GM23338 (cell line): ENCODE results near the gene SMCR8. TPM values are rescaled to one million over a fixed set of nuclear protein-coding genes. Genes with fewer than 3 reads are reported as not detected.

ENCODE experiments used
- ATAC-seq: fragments of 200-7000 bp; cut with Tn5 transposase; 3 replicates; pipeline ENCODE4 v1.9.1; 2020
- DNase-seq: peaks from one replicate; pipeline ENCODE4 v3.0.0-alpha.2; 2015; ENCODE audit warnings: low spot score
- H2AFZ ChIP-seq: fragments of 200-600 bp; sonication (generic); 2 replicates; pipeline ENCODE4 v1.8.0; 2016; ENCODE audit warnings: antibody characterized with exemption, mild to moderate bottlenecking, moderate library complexity
- H3F3A ChIP-seq: fragments of 200-600 bp; sonication (generic); replicated peaks from 2 replicates; pipeline ENCODE4 v1.8.0; 2017; ENCODE audit warnings: antibody characterized with exemption, mixed run types, low read depth
- H3K27ac ChIP-seq: fragments of 200-600 bp; sonication (generic); 2 replicates; pipeline ENCODE4 v1.6.1; 2016; ENCODE audit warnings: low read depth
- H3K27me3 ChIP-seq: fragments of 200-600 bp; sonication (generic); 2 replicates; pipeline ENCODE4 v1.8.0; 2016; ENCODE audit warnings: mild to moderate bottlenecking, mixed run types, moderate library complexity; ENCODE audit not compliant: insufficient read depth
- H3K36me3 ChIP-seq: fragments of 200-600 bp; sonication (generic); 2 replicates; pipeline ENCODE4 v1.8.0; 2016; ENCODE audit warnings: mild to moderate bottlenecking; ENCODE audit not compliant: insufficient read depth
- H3K4me1 ChIP-seq: fragments of 200-600 bp; sonication (generic); 2 replicates; pipeline ENCODE4 v1.8.0; 2016; ENCODE audit warnings: mild to moderate bottlenecking, moderate library complexity; ENCODE audit not compliant: insufficient read depth
- H3K4me2 ChIP-seq: fragments of 200-600 bp; sonication (generic); 2 replicates; pipeline ENCODE4 v1.7.1; 2017; ENCODE audit warnings: mixed run types
- H3K4me3 ChIP-seq: fragments of 200-600 bp; sonication (generic); 2 replicates; pipeline ENCODE4 v1.6.1; 2016; ENCODE audit warnings: mixed run types
- H3K79me2 ChIP-seq: fragments of 200-600 bp; sonication (generic); replicated peaks from 2 replicates; pipeline ENCODE4 v1.8.0; 2017; ENCODE audit warnings: mild to moderate bottlenecking; ENCODE audit not compliant: insufficient read depth
- H3K9me2 ChIP-seq: fragments of 200-600 bp; sonication (generic); 2 replicates; pipeline ENCODE4 v1.8.0; 2017; ENCODE audit not compliant: insufficient read depth
- H4K20me1 ChIP-seq: fragments of 200-600 bp; sonication (generic); replicated peaks from 2 replicates; pipeline ENCODE4 v1.8.0; 2017; ENCODE audit warnings: mild to moderate bottlenecking; ENCODE audit not compliant: insufficient read depth
- H3K27ac Mint-ChIP-seq: 2 replicates; pipeline ENCODE4 v1.8.0; 2020; ENCODE audit warnings: inconsistent platforms, mild to moderate bottlenecking, moderate library complexity, mixed read lengths
- H3K27me3 Mint-ChIP-seq: 3 replicates; pipeline ENCODE4 v1.8.0; 2022; ENCODE audit warnings: low read depth, mild to moderate bottlenecking, moderate library complexity, mixed read lengths, inconsistent platforms; ENCODE audit not compliant: insufficient read depth, poor library complexity
- H3K36me3 Mint-ChIP-seq: 3 replicates; pipeline ENCODE4 v1.8.0; 2021; ENCODE audit warnings: low read depth, mild to moderate bottlenecking, inconsistent platforms, moderate library complexity, mixed read lengths
- H3K4me1 Mint-ChIP-seq: 3 replicates; pipeline ENCODE4 v1.8.0; 2020; ENCODE audit warnings: mild to moderate bottlenecking, inconsistent platforms, mixed read lengths
- H3K4me3 Mint-ChIP-seq: 3 replicates; pipeline ENCODE4 v1.8.0; 2021; ENCODE audit warnings: moderate library complexity, mild to moderate bottlenecking, inconsistent platforms, mixed read lengths
- H3K9me3 Mint-ChIP-seq: 3 replicates; pipeline ENCODE4 v1.8.0; 2020; ENCODE audit warnings: moderate library complexity, mild to moderate bottlenecking, inconsistent platforms, mixed read lengths
- CREB1 ChIP-seq: fragments of 250-450 bp; sonication (Bioruptor Pico); IDR thresholded peaks from 2 replicates; pipeline ENCODE4 v1.5.0; 2020; ENCODE audit warnings: low read depth, mild to moderate bottlenecking, moderate library complexity
- EZH2 ChIP-seq: fragments of 200-600 bp; sonication (generic); IDR thresholded peaks from one replicate; pipeline ENCODE4 v1.8.0; 2017; ENCODE audit warnings: antibody characterized with exemption, mild to moderate bottlenecking, low read depth; ENCODE audit not compliant: unreplicated experiment
- EZH2phosphoT487 ChIP-seq: fragments of 200-600 bp; sonication (generic); IDR thresholded peaks from one replicate; pipeline ENCODE4 v1.8.1; 2018; ENCODE audit warnings: antibody characterized with exemption; ENCODE audit not compliant: unreplicated experiment
- JUNB ChIP-seq: IDR thresholded peaks from one replicate; pipeline ENCODE4 v1.6.1; 2016; ENCODE audit warnings: antibody characterized with exemption; ENCODE audit not compliant: unreplicated experiment
- NANOG ChIP-seq: IDR thresholded peaks from 2 replicates; pipeline ENCODE4 v1.6.1; 2016; ENCODE audit warnings: antibody characterized with exemption, borderline replicate concordance
- POLR2AphosphoS5 ChIP-seq: IDR thresholded peaks from 2 replicates; pipeline ENCODE4 v1.6.1; 2016; ENCODE audit warnings: antibody characterized with exemption, low read depth
- STAT1 ChIP-seq: IDR thresholded peaks from one replicate; pipeline ENCODE4 v1.6.1; 2016; ENCODE audit warnings: antibody characterized with exemption; ENCODE audit not compliant: unreplicated experiment
- ZNF114 ChIP-seq: fragments of 250-450 bp; sonication (Bioruptor Pico); IDR thresholded peaks from 2 replicates; pipeline ENCODE4 v1.5.0; 2020; ENCODE audit warnings: mild to moderate bottlenecking, moderate library complexity
- ZNF331 ChIP-seq: fragments of 250-450 bp; sonication (Bioruptor Pico); IDR thresholded peaks from 2 replicates; pipeline ENCODE4 v1.5.0; 2020; ENCODE audit warnings: low read depth, mild to moderate bottlenecking, moderate library complexity
- polyA plus RNA-seq: library from polyadenylated mRNA; unstranded; fragments of >200 nt; fragmentation: Nextera tagmentation; extraction: Ambion mirVana; gene quantifications from 2 replicates; pipeline ENCODE4 v1.2.1, GENCODE V29; 2016
- total RNA-seq: library from RNA; depleted of rRNA; stranded (reverse); fragments of >200 nt; shearing (Covaris generic); gene quantifications from 2 replicates; pipeline ENCODE4 v1.2.3, GENCODE V29; 2014
- TF ChIP-seq, protein P1 (sequence below): IDR thresholded peaks from one replicate; pipeline ENCODE4 v1.6.1; 2018; ENCODE audit warnings: antibody characterized with exemption; ENCODE audit not compliant: unreplicated experiment
- TF ChIP-seq, protein P2 (sequence below), 2 experiments: fragments of 200-600 bp in 1 of 2; sonication (generic) in 1 of 2; conservative IDR thresholded peaks; 2 replicates each; pipeline versions ENCODE4 v1.5.1 to v1.6.1; 2016 to 2017; ENCODE audit warnings: antibody characterized with exemption in 2 of 2, low read depth in 2 of 2, mild to moderate bottlenecking in 2 of 2, moderate library complexity in 1 of 2
- TF ChIP-seq, protein P3 (sequence below): IDR thresholded peaks from 2 replicates; pipeline ENCODE4 v1.6.1; 2016; ENCODE audit warnings: antibody characterized with exemption

SMCR8 gene
- total and polyA plus RNA-seq, 2 experiments from 2014 or later, result 1.5 to 20.1 TPM

DNA sequence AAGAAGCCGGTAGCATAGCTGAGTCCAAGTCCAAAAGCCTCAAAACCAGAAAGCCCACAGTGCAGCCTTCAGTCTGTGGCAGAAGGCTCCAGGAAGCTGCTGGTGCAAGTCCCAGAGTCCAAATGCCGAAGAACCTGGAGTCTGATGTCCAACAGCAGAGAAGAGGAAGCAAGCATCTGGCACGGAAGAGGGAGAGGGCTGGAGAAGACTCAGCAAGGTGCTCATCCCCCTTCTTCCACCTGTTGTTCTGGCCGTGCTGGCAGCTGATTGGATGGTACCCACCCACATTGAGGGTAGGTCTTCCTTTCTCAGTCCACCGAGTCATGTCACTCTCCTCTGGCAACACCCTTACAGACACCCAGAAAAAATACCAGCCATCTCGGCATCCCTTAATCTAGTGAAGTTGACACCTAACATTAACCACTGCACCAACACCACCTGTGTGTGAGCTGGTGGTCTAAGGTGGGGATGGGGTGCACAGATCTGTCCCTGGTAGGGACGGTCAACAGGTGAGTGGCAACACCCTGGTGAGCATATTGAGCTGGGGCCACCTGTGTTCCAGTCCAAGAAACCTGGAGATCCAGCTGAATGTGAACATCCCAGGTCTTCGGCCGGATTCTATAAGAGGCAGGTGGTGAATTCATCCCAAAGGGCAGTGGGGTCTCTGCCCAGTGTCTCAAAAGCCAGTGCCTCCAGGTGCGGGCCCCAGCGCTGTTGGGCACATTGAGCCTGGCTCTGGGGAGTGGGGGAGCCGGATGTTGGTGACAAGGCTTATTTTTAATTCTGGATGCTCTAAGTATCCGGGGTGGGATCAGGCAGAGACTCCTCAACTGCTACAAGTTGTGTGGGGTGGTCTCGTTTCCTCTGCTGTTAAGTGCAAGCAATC, 44.8 kb upstream of the SMCR8 start:
- Histone ChIP-seq H3K27me3 (no peaks in the 10 kb centered on the region), H3K4me2 (no peak overlapping the region), H3K4me1 (0 out of 2 replicates have a peak, but pooled peaks cover 5% of the 10 kb centered on the region), H3K4me3 (no peak overlapping the region), H3K36me3 (peaks cover 17% of the 10 kb centered on the region; the same call in 1 of the 2 replicates), H4K20me1 (no peaks in the 10 kb centered on the region), H3F3A (peaks cover 16% of the 10 kb centered on the region; the same call in 1 of the 2 replicates), H3K27ac (no peak overlapping the region), H3K9me2 (no peaks in the 10 kb centered on the region), H3K79me2 (no peaks in the 10 kb centered on the region), H2AFZ (no peak overlapping the region)
- no peak for ATAC-seq
- TF ChIP-seq STAT1, result no peak
- TF ChIP-seq JUNB, result no peak
- peak; percentile 58 for TF ChIP-seq POLR2AphosphoS5
- TF ChIP-seq, protein P1, sequence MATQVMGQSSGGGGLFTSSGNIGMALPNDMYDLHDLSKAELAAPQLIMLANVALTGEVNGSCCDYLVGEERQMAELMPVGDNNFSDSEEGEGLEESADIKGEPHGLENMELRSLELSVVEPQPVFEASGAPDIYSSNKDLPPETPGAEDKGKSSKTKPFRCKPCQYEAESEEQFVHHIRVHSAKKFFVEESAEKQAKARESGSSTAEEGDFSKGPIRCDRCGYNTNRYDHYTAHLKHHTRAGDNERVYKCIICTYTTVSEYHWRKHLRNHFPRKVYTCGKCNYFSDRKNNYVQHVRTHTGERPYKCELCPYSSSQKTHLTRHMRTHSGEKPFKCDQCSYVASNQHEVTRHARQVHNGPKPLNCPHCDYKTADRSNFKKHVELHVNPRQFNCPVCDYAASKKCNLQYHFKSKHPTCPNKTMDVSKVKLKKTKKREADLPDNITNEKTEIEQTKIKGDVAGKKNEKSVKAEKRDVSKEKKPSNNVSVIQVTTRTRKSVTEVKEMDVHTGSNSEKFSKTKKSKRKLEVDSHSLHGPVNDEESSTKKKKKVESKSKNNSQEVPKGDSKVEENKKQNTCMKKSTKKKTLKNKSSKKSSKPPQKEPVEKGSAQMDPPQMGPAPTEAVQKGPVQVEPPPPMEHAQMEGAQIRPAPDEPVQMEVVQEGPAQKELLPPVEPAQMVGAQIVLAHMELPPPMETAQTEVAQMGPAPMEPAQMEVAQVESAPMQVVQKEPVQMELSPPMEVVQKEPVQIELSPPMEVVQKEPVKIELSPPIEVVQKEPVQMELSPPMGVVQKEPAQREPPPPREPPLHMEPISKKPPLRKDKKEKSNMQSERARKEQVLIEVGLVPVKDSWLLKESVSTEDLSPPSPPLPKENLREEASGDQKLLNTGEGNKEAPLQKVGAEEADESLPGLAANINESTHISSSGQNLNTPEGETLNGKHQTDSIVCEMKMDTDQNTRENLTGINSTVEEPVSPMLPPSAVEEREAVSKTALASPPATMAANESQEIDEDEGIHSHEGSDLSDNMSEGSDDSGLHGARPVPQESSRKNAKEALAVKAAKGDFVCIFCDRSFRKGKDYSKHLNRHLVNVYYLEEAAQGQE, result no peak
- Mint-ChIP-seq H3K4me1 (peaks cover 14% of the 10 kb centered on the region), H3K4me3 (no peak overlapping the region), H3K27me3 (peaks cover 4% of the 10 kb centered on the region), H3K27ac (peak overlapping the region; percentile 52; the same call in 1 of the 2 replicates), H3K9me3 (no peaks in the 10 kb centered on the region), H3K36me3 (peaks cover 7% of the 10 kb centered on the region; the same call in 2 of the 3 replicates)
- DNase-seq, result no peak

DNA sequence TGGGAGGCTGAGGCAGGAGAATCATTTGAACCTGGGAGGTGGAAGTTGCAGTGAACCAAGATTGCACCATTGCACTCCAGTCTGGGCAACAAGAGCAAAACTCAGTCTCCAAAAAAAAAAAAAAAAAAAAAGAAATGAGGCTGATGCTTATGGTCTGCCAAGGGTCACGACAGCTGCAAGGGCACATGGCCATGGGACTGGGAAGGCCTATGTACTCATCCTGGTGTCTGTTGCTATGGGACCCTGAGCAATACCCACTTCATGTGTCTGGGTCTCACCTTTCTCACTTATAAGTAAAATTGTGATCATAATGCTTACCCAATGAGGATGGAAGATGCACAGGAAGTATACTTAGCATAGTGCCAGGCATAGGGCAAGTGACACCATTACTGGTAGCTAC, 38.0 kb upstream of the SMCR8 start:
- H3K4me3 ChIP-seq, result no peak overlapping the region
- peaks cover 51% of the 10 kb centered on the region for H3K36me3 ChIP-seq
- DNase-seq (no peak), ATAC-seq (no peak)
- Mint-ChIP-seq H3K9me3 (no peaks in the 10 kb centered on the region), H3K4me3 (no peak overlapping the region), H3K27ac (no peak overlapping the region), H3K27me3 (peaks cover 8% of the 10 kb centered on the region), H3K4me1 (no peaks in the 10 kb centered on the region), H3K36me3 (peaks cover 60% of the 10 kb centered on the region)
- no peaks in the 10 kb centered on the region; the same call in 1 of the 2 replicates for H4K20me1 ChIP-seq
- no peaks in the 10 kb centered on the region for H3K4me1 ChIP-seq
- H2AFZ ChIP-seq, result no peak overlapping the region
- H3K27me3 ChIP-seq, result no peaks in the 10 kb centered on the region
- H3K9me2 ChIP-seq, result no peaks in the 10 kb centered on the region
- no peak overlapping the region for H3K27ac ChIP-seq
- H3K79me2 ChIP-seq, result no peaks in the 10 kb centered on the region
- H3K4me2 ChIP-seq, result no peak overlapping the region
- 0 out of 2 replicates have a peak, but pooled peaks cover 10% of the 10 kb centered on the region for H3F3A ChIP-seq
- TF ChIP-seq ZNF114 (CRISPR knock-in tag), result no peak
- no peak for TF ChIP-seq NANOG
- TF ChIP-seq, protein P2, sequence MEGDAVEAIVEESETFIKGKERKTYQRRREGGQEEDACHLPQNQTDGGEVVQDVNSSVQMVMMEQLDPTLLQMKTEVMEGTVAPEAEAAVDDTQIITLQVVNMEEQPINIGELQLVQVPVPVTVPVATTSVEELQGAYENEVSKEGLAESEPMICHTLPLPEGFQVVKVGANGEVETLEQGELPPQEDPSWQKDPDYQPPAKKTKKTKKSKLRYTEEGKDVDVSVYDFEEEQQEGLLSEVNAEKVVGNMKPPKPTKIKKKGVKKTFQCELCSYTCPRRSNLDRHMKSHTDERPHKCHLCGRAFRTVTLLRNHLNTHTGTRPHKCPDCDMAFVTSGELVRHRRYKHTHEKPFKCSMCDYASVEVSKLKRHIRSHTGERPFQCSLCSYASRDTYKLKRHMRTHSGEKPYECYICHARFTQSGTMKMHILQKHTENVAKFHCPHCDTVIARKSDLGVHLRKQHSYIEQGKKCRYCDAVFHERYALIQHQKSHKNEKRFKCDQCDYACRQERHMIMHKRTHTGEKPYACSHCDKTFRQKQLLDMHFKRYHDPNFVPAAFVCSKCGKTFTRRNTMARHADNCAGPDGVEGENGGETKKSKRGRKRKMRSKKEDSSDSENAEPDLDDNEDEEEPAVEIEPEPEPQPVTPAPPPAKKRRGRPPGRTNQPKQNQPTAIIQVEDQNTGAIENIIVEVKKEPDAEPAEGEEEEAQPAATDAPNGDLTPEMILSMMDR (conservative IDR thresholded peaks at IDR 0.05; ENCODE audit: low read depth in 2 of 2), result no peak
- TF ChIP-seq, protein P1, result no peak
- no peak for TF ChIP-seq CREB1 (CRISPR knock-in tag)
- no peak for TF ChIP-seq EZH2phosphoT487
- TF ChIP-seq POLR2AphosphoS5, result no peak
- no peak for TF ChIP-seq STAT1
- TF ChIP-seq EZH2, result no peak
- TF ChIP-seq, protein P3, sequence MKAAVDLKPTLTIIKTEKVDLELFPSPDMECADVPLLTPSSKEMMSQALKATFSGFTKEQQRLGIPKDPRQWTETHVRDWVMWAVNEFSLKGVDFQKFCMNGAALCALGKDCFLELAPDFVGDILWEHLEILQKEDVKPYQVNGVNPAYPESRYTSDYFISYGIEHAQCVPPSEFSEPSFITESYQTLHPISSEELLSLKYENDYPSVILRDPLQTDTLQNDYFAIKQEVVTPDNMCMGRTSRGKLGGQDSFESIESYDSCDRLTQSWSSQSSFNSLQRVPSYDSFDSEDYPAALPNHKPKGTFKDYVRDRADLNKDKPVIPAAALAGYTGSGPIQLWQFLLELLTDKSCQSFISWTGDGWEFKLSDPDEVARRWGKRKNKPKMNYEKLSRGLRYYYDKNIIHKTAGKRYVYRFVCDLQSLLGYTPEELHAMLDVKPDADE, result no peak
- TF ChIP-seq JUNB, result no peak
- TF ChIP-seq ZNF331, result no peak
